Keratinocyte (primary cell): ENCODE results near the gene ZW10. TPM values are rescaled to one million over a fixed set of nuclear protein-coding genes. Genes with fewer than 3 reads are reported as not detected.

ENCODE experiments used
- DNase-seq: peaks from one replicate; pipeline ENCODE4 v3.0.0-alpha.2; 2011; ENCODE audit warnings: low read depth, missing footprints, low spot score
- FAIRE-seq: peaks from 2 replicates; lab custom pipeline; 2011; peaks lifted over from hg19 to GRCh38; lab: Jason Lieb, UNC
- H2AFZ ChIP-seq: 2 replicates; pipeline ENCODE4 v1.6.0; 2012; ENCODE audit warnings: low read length, control low read depth, inconsistent platforms; ENCODE audit not compliant: control insufficient read depth
- H3K27ac ChIP-seq: 2 replicates; pipeline ENCODE4 v1.5.1; 2011; ENCODE audit warnings: low read length; ENCODE audit not compliant: control insufficient read depth, insufficient read depth
- H3K27me3 ChIP-seq: 3 replicates; pipeline ENCODE4 v1.6.0; 2011; ENCODE audit warnings: low read length; ENCODE audit not compliant: control insufficient read depth, insufficient read depth; ENCODE audit errors: extremely low read depth
- H3K36me3 ChIP-seq, 2 experiments: 2 replicates in 1 of 2; 3 replicates in 1 of 2; pipeline ENCODE4 v1.5.1; 2011; ENCODE audit warnings: low read length in 2 of 2, mild to moderate bottlenecking in 1 of 2; ENCODE audit not compliant: control insufficient read depth in 2 of 2, insufficient read depth in 2 of 2; ENCODE audit errors: extremely low read depth in 1 of 2
- H3K4me1 ChIP-seq: 3 replicates; pipeline ENCODE4 v1.5.1; 2011; ENCODE audit warnings: low read length; ENCODE audit not compliant: control insufficient read depth, insufficient read depth; ENCODE audit errors: extremely low read depth
- H3K4me2 ChIP-seq: 3 replicates; pipeline ENCODE4 v1.6.0; 2011; ENCODE audit warnings: low read depth, low read length; ENCODE audit not compliant: control insufficient read depth, insufficient read depth; ENCODE audit errors: extremely low read depth
- H3K4me3 ChIP-seq, 3 experiments: fragments of 200-600 bp in 1 of 3; sonication (generic) in 1 of 3; 2 replicates in 2 of 3; 3 replicates in 1 of 3; pipeline ENCODE4 v1.5.1; 2011 to 2016; ENCODE audit warnings: low read length in 3 of 3, mild to moderate bottlenecking in 3 of 3, control low read depth in 2 of 3, inconsistent platforms in 1 of 3, low read depth in 1 of 3, mixed read lengths in 1 of 3, mixed run types in 1 of 3, moderate library complexity in 1 of 3; ENCODE audit not compliant: control insufficient read depth in 2 of 3, insufficient read depth in 2 of 3; ENCODE audit errors: extremely low read depth in 1 of 3
- H3K79me2 ChIP-seq: 2 replicates; pipeline ENCODE4 v1.6.0; 2012; ENCODE audit warnings: low read length; ENCODE audit not compliant: control insufficient read depth, insufficient read depth
- H3K9ac ChIP-seq: 3 replicates; pipeline ENCODE4 v1.6.0; 2011; ENCODE audit warnings: low read length; ENCODE audit not compliant: control insufficient read depth, insufficient read depth; ENCODE audit errors: extremely low read depth
- H3K9me1 ChIP-seq: 3 replicates; pipeline ENCODE4 v1.6.0; 2011; ENCODE audit warnings: low read length; ENCODE audit not compliant: control insufficient read depth, insufficient read depth; ENCODE audit errors: extremely low read depth
- H3K9me3 ChIP-seq: 2 replicates; pipeline ENCODE4 v1.5.1; 2012; ENCODE audit warnings: low read depth, low read length; ENCODE audit not compliant: control insufficient read depth
- H4K20me1 ChIP-seq: 3 replicates; pipeline ENCODE4 v1.6.0; 2011; ENCODE audit warnings: low read length; ENCODE audit not compliant: control insufficient read depth, insufficient read depth; ENCODE audit errors: extremely low read depth
- CTCF ChIP-seq, 3 experiments: IDR thresholded peaks in 1 of 3; conservative IDR thresholded peaks in 1 of 3; optimal IDR thresholded peaks in 1 of 3; 2 replicates in 2 of 3; 3 replicates in 1 of 3; pipeline versions ENCODE3 to v1.5.1; 2011; ENCODE audit warnings: low read length in 3 of 3, mild to moderate bottlenecking in 3 of 3, moderate library complexity in 2 of 3, control low read depth in 1 of 3, inconsistent platforms in 1 of 3; ENCODE audit not compliant: insufficient read depth in 2 of 3; ENCODE audit errors: extremely low read depth in 1 of 3
- EZH2 ChIP-seq: IDR thresholded peaks from one replicate; pipeline ENCODE4 v1.6.1; 2012; ENCODE audit warnings: inconsistent platforms, mild to moderate bottlenecking, low read length, moderate library complexity
- dilution Hi-C: fragments of 300-500 bp; cut with MboI; formaldehyde crosslinking; loops from one replicate; pipeline ENCODE4 v1.7.0; 2020; ENCODE audit warnings: low sequenced_read_pairs; ENCODE audit not compliant: extremely low pct_ligation_motif_present
- polyA plus RNA-seq, 5 experiments: library from polyadenylated mRNA; depleted of rRNA in 3 of 5; stranded (reverse) in 3 of 5; stranded (forward) in 1 of 5; unstranded in 1 of 5; fragments of >200 nt; gene quantifications; 1 replicate in 1 of 5; 2 replicates in 3 of 5; 3 replicates in 1 of 5; pipeline versions ENCODE4 v1.2.1 to v1.2.3, GENCODE V29; 2011 to 2012; ENCODE audit warnings: missing spikeins in 2 of 5, low read depth in 1 of 5, low replicate concordance in 1 of 5

The ZW10 gene
- polyA plus RNA-seq, 1 donor (not counting 4 experiments of a cell fraction or from before 2014, with no cell fraction given), result 21.3 TPM

- TF ChIP-seq EZH2, result no peak
- TF ChIP-seq CTCF (optimal IDR thresholded peaks at IDR 0.05 in 1 of 3, IDR thresholded peaks at IDR 0.05 in 1 of 3, conservative IDR thresholded peaks at IDR 0.05 in 1 of 3; ENCODE audit: extremely low read depth in 1 of 3, insufficient read depth in 2 of 3, low read length in 3 of 3), result no peak
- Histone ChIP-seq H3K4me1 (peaks cover 12% of the 10 kb centered on the region), H3K9ac (no peak overlapping the region), H4K20me1 (no peaks in the 10 kb centered on the region), H3K36me3 (no peaks in the 10 kb centered on the region), H3K27ac (no peak overlapping the region), H3K9me3 (no peaks in the 10 kb centered on the region), H3K4me3 (no peak overlapping the region), H3K4me2 (no peak overlapping the region), H3K27me3 (no peaks in the 10 kb centered on the region), H3K79me2 (no peaks in the 10 kb centered on the region), H3K9me1 (no peaks in the 10 kb centered on the region), H2AFZ (no peak overlapping the region)
- FAIRE-seq (no peak), DNase-seq (no peak)
- dilution Hi-C loops, result no loop called here
These were observed 78.3 kb downstream of the ZW10 start for GRCh38 chr11:113695207-113695606.

- no peak for TF ChIP-seq CTCF (optimal IDR thresholded peaks at IDR 0.05 in 1 of 3, IDR thresholded peaks at IDR 0.05 in 1 of 3, conservative IDR thresholded peaks at IDR 0.05 in 1 of 3; ENCODE audit: extremely low read depth in 1 of 3, insufficient read depth in 2 of 3, low read length in 3 of 3)
- no peak for TF ChIP-seq EZH2
- H3K27me3 ChIP-seq, result no peaks in the 10 kb centered on the region
- H3K9me1 ChIP-seq, result no peaks in the 10 kb centered on the region
These were observed 79.1 kb downstream of the ZW10 start for GRCh38 chr11:113694390-113694789.

More at GRCh38 chr11:113694390-113694789, 79.1 kb downstream of the ZW10 start:
- Histone ChIP-seq H4K20me1 (no peaks in the 10 kb centered on the region), H3K79me2 (no peaks in the 10 kb centered on the region), H3K4me1 (peaks cover 13% of the 10 kb centered on the region), H3K4me2 (no peak overlapping the region), H3K9ac (no peak overlapping the region), H3K36me3 (no peaks in the 10 kb centered on the region), H3K4me3 (no peak overlapping the region), H2AFZ (no peak overlapping the region), H3K9me3 (no peaks in the 10 kb centered on the region), H3K27ac (no peak overlapping the region)
- FAIRE-seq (no peak), DNase-seq (no peak)
- dilution Hi-C loops, result no loop called here
